ENCODE data around the gene PCSK5.

GRCh38 chr9:76067696-76068095, 177.2 kb downstream of the PCSK5 start:
- TF ChIP-seq, protein P1, sequence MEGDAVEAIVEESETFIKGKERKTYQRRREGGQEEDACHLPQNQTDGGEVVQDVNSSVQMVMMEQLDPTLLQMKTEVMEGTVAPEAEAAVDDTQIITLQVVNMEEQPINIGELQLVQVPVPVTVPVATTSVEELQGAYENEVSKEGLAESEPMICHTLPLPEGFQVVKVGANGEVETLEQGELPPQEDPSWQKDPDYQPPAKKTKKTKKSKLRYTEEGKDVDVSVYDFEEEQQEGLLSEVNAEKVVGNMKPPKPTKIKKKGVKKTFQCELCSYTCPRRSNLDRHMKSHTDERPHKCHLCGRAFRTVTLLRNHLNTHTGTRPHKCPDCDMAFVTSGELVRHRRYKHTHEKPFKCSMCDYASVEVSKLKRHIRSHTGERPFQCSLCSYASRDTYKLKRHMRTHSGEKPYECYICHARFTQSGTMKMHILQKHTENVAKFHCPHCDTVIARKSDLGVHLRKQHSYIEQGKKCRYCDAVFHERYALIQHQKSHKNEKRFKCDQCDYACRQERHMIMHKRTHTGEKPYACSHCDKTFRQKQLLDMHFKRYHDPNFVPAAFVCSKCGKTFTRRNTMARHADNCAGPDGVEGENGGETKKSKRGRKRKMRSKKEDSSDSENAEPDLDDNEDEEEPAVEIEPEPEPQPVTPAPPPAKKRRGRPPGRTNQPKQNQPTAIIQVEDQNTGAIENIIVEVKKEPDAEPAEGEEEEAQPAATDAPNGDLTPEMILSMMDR (optimal IDR thresholded peaks at IDR 0.05 in 1 of 3, IDR thresholded peaks at IDR 0.05 in 1 of 3, conservative IDR thresholded peaks at IDR 0.05 in 1 of 3; ENCODE audit: extremely low read depth in 1 of 3, insufficient read depth in 2 of 3, low read length in 3 of 3): no peak
- TF ChIP-seq EZH2 (IDR thresholded peaks at IDR 0.05; ENCODE audit: low read length): no peak
